ENCODE data around the gene CORO2A.

- TF ChIP-seq CTCF (IDR thresholded peaks at IDR 0.05) (no peak), JUND (IDR thresholded peaks at IDR 0.05) (no peak), RFX5 (IDR thresholded peaks at IDR 0.05; ENCODE audit: low read length) (no peak), MXI1 (IDR thresholded peaks at IDR 0.05; ENCODE audit: low read depth, low read length) (no peak), RAD21 (IDR thresholded peaks at IDR 0.05; ENCODE audit: low read length) (peak; percentile 46), EP300 (IDR thresholded peaks at IDR 0.05; ENCODE audit: borderline replicate concordance in 1 of 2, low read depth in 1 of 2, low read length in 1 of 2) (no peak), CHD2 (IDR thresholded peaks at IDR 0.05; ENCODE audit: low read length, partially characterized antibody) (no peak), MAX (IDR thresholded peaks at IDR 0.05; ENCODE audit: low read depth) (no peak)
These were observed 71.4 kb downstream of the CORO2A start for GRCh38 chr9:98121058-98121457.
